Activated CD8-positive, alpha-beta memory T cell treated with anti-CD3 and anti-CD28 coated beads for 4 hours (primary cell): Measurements from ENCODE around the gene DAZAP1.
A peak's percentile ranks its signal among the peaks of the same experiment; 100 is the strongest.
"Not testable (repeated sequence)": the region's sequence is repeated elsewhere in the genome, so short reads cannot be mapped to it uniquely, and the experiment has no call there.

Experiments
- DNase-seq, 2 donors: peaks; one replicate each; pipeline ENCODE4 v3.0.0-alpha.2; 2020; ENCODE audit warnings: low read depth in 2 of 2

Gene DAZAP1

GRCh38 chr19:1425102-1425837, 17.9 kb downstream of the DAZAP1 start:
- no peak for DNase-seq

- no peak for DNase-seq
Observed at GRCh38 chr19:1425902-1426301, 18.5 kb downstream of the DAZAP1 start.

- DNase-seq, result no peak
Observed at GRCh38 chr19:1426736-1427135, 19.4 kb downstream of the DAZAP1 start.

- DNase-seq, result no peak
Observed at GRCh38 chr19:1427221-1427920, 20.0 kb downstream of the DAZAP1 start.

- no peak for DNase-seq
Observed at GRCh38 chr19:1428738-1429391, 21.5 kb downstream of the DAZAP1 start.

- no peak for DNase-seq
Observed at GRCh38 chr19:1429750-1430149, 22.4 kb downstream of the DAZAP1 start.

- DNase-seq, result no peak
Observed at GRCh38 chr19:1430246-1430645, 22.9 kb downstream of the DAZAP1 start.

- DNase-seq, result no peak
Observed at GRCh38 chr19:1431759-1432506, 24.5 kb downstream of the DAZAP1 start.

GRCh38 chr19:1432507-1432887, 25.1 kb downstream of the DAZAP1 start:
- DNase-seq, result no peak

GRCh38 chr19:1433119-1434039, 26.0 kb downstream of the DAZAP1 start:
- DNase-seq, result no peak

- DNase-seq, result no peak
Observed at GRCh38 chr19:1434040-1434366, 26.6 kb downstream of the DAZAP1 start.

GRCh38 chr19:1434577-1435060, 27.2 kb downstream of the DAZAP1 start:
- no peak for DNase-seq

- DNase-seq, result no peak
Observed at GRCh38 chr19:1435378-1435989, 28.1 kb downstream of the DAZAP1 start.

- no peak for DNase-seq
Observed at GRCh38 chr19:1437609-1438008, 30.2 kb downstream of the DAZAP1 start.

- DNase-seq, result peak; percentile 87 to 91
Observed at GRCh38 chr19:1438035-1438932, 30.9 kb downstream of the DAZAP1 start, which contains the start of gene RPS15. TSS of gene RPS15 (plus strand) at chr19:1438396. CDS start at chr19:1438426, 30 bp downstream.

GRCh38 chr19:1438933-1439354, 31.6 kb downstream of the DAZAP1 start:
- no peak for DNase-seq

GRCh38 chr19:1439525-1440417, 32.4 kb downstream of the DAZAP1 start:
- not testable (repeated sequence) for DNase-seq

GRCh38 chr19:1440418-1440801, 33.0 kb downstream of the DAZAP1 start:
- no peak for DNase-seq
